K562 (cell line): Measurements from ENCODE around the gene PPM1F. TPM values are rescaled to one million over a fixed set of nuclear protein-coding genes. Genes with fewer than 3 reads are reported as not detected.

ENCODE experiments used
- BRCA1 ChIP-seq, 2 experiments: fragments of 450-650 bp in 1 of 2; sonication (generic) in 1 of 2; formaldehyde crosslinking in 1 of 2; IDR thresholded peaks; 2 replicates each; pipeline versions ENCODE4 v1.5.0 to v1.6.1; 2017 to 2020; ENCODE audit warnings: mild to moderate bottlenecking in 1 of 2, missing genetic modification reagents in 1 of 2
- CBFB ChIP-seq: sonication (generic); formaldehyde crosslinking; IDR thresholded peaks from 2 replicates; pipeline ENCODE4 v1.4.0; 2020; ENCODE audit warnings: mild to moderate bottlenecking, missing genetic modification reagents
- CEBPG ChIP-seq, 3 experiments: fragments of 200-800 bp in 1 of 3; sonication (Bioruptor generic) in 1 of 3; sonication (generic) in 1 of 3; formaldehyde crosslinking in 1 of 3; IDR thresholded peaks in 2 of 3; conservative IDR thresholded peaks in 1 of 3; 2 replicates each; pipeline versions ENCODE4 v1.6.1 to v1.8.0; 2016 to 2022; ENCODE audit warnings: missing compliant biosample characterization in 2 of 3, missing genetic modification characterization in 2 of 3, mild to moderate bottlenecking in 1 of 3, missing genetic modification reagents in 1 of 3
- CHCHD3 ChIP-seq: fragments of 250-450 bp; sonication (Bioruptor Pico); IDR thresholded peaks from 2 replicates; pipeline ENCODE4 v2.1.2; 2022; ENCODE audit warnings: mild to moderate bottlenecking
- FIP1L1 ChIP-seq: fragments of 200-400 bp; formaldehyde crosslinking; IDR thresholded peaks from 2 replicates; pipeline ENCODE4 v1.6.1; 2018; ENCODE audit warnings: mild to moderate bottlenecking, low read depth, low read length; ENCODE audit not compliant: poor library complexity, severe bottlenecking
- FOXA1 ChIP-seq: fragments of 450-650 bp; IDR thresholded peaks from 2 replicates; pipeline ENCODE4 v1.6.1; 2016; ENCODE audit warnings: mild to moderate bottlenecking, borderline replicate concordance
- HDAC8 ChIP-seq: fragments of 450-650 bp; IDR thresholded peaks from 2 replicates; pipeline ENCODE4 v1.6.1; 2016; ENCODE audit warnings: mild to moderate bottlenecking, missing genetic modification characterization, moderate library complexity, missing compliant biosample characterization
- NFE2 ChIP-seq: IDR thresholded peaks from 2 replicates; pipeline ENCODE4 v1.6.1; 2014; ENCODE audit warnings: antibody characterized with exemption, low read depth
- PHB ChIP-seq: fragments of 250-450 bp; sonication (Bioruptor Pico); IDR thresholded peaks from 2 replicates; pipeline ENCODE4 v1.5.0; 2021
- POLR2A ChIP-seq: fragments of 450-650 bp; conservative IDR thresholded peaks from 2 replicates; pipeline ENCODE4 v1.6.1; 2016
- POLR2B ChIP-seq: fragments of 450-650 bp; IDR thresholded peaks from 2 replicates; pipeline ENCODE4 v1.6.1; 2018; ENCODE audit warnings: low read depth; ENCODE audit not compliant: partially characterized antibody
- POLR2G ChIP-seq: fragments of 200-400 bp; formaldehyde crosslinking; IDR thresholded peaks from 2 replicates; pipeline ENCODE4 v1.6.1; 2017; ENCODE audit warnings: low read depth, mild to moderate bottlenecking, antibody characterized with exemption, low read length, moderate library complexity
- PRMT5 ChIP-seq: sonication (generic); formaldehyde crosslinking; IDR thresholded peaks from 2 replicates; pipeline ENCODE4 v1.5.0; 2020; ENCODE audit warnings: missing genetic modification reagents
- RBFOX2 ChIP-seq: fragments of 200-400 bp; formaldehyde crosslinking; IDR thresholded peaks from 2 replicates; pipeline ENCODE4 v1.6.1; 2017; ENCODE audit warnings: low read depth, mild to moderate bottlenecking, low read length, moderate library complexity
- SUPT5H ChIP-seq: fragments of 450-650 bp; IDR thresholded peaks from 2 replicates; pipeline ENCODE4 v1.6.1; 2016
- TAF15 ChIP-seq: fragments of 200-400 bp; formaldehyde crosslinking; IDR thresholded peaks from 2 replicates; pipeline ENCODE4 v1.6.1; 2017; ENCODE audit warnings: mild to moderate bottlenecking, low read depth, low read length, moderate library complexity
- TEAD1 ChIP-seq, 2 experiments: fragments of 450-650 bp in 1 of 2; sonication (generic) in 1 of 2; formaldehyde crosslinking; IDR thresholded peaks; 2 replicates each; pipeline versions ENCODE4 v1.4.0 to v1.8.0; 2020 to 2022; ENCODE audit warnings: mild to moderate bottlenecking in 2 of 2, missing genetic modification reagents in 1 of 2
- TEAD4 ChIP-seq, 2 experiments: sonication (generic) in 1 of 2; formaldehyde crosslinking in 1 of 2; IDR thresholded peaks; 2 replicates each; pipeline versions ENCODE4 v1.6.1 to v1.8.0; 2012 to 2022; ENCODE audit warnings: borderline replicate concordance in 1 of 2, inconsistent platforms in 1 of 2, low read length in 1 of 2, mild to moderate bottlenecking in 1 of 2, missing genetic modification reagents in 1 of 2
- ZBTB17 ChIP-seq: fragments of 450-650 bp; formaldehyde crosslinking; IDR thresholded peaks from 2 replicates; pipeline ENCODE4 v1.4.0; 2020; ENCODE audit warnings: mild to moderate bottlenecking
- ZNF282 ChIP-seq: sonication (generic); formaldehyde crosslinking; IDR thresholded peaks from 2 replicates; pipeline ENCODE4 v1.8.1; 2023; ENCODE audit warnings: missing genetic modification reagents
- ZSCAN29 ChIP-seq: fragments of 450-650 bp; IDR thresholded peaks from 2 replicates; pipeline ENCODE4 v1.6.1; 2017
- polyA plus RNA-seq, 8 experiments: library from polyadenylated mRNA; depleted of rRNA in 4 of 8; stranded (reverse) in 5 of 8; unstranded in 3 of 8; fragments of >200 nt; fragmentation: Nextera tagmentation in 2 of 8; fragmentation: Illumina TruSeq in 1 of 8; extraction: Ambion mirVana in 2 of 8; extraction: Trizol in 1 of 8; gene quantifications; 2 replicates each; pipeline versions ENCODE4 v1.2.1 to v1.2.3, GENCODE V29; 2011 to 2014; ENCODE audit warnings: inconsistent platforms in 1 of 8, missing spikeins in 1 of 8
- total RNA-seq, 7 experiments: library from RNA; depleted of rRNA in 6 of 7; stranded (reverse); fragments of >200 nt in 6 of 7; fragmentation: Illumina TruSeq in 2 of 7; extraction: Trizol in 2 of 7; gene quantifications; 2 replicates each; pipeline versions ENCODE4 v1.2.1 to v1.2.3, GENCODE V29; 2011 to 2021; ENCODE audit warnings: low replicate concordance in 1 of 7

Gene PPM1F
- total and polyA plus RNA-seq, 9 of the 15 experiments (the other 6 are each of a cell fraction or from before 2014, with no cell fraction given), result 2.1 to 159 (median 64.0) TPM

DNA sequence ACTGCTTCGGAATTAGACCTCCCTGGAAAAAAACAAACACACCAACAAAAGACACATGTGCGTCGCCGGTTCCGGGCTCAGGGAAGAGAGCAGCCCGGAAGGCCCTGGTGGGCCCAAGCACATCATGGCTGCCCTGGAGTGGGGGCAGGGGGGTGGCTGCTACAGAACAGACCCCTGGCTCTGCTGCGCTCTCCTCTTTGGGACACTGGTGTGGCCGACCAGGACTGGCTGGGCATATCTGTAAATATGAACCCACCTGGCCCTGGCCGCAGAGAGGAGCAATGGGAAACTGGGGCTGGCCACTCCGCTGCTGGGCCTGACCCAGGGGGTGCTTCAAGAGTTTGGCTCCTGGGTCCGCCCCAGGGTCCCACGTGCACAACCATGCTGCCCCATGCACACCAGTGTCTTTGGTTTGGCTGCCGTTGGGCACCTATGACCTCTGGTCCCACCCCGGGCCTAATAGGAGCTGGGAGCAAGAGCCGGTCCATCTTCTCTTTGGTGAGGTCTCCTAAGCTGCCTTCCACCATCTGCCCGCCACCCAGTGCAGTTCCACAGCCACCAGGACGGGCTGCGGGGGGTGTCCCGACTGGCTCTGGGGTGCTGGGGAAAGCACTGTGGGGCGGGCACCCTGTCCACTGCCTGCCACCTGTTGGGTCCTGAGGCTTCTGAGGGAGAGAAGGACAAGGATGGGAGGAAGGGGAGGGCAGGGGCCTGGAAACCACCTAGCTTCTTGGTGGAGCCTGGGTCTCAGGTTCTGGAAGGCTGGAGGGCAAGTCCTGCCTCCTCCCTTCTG is 30.1 kb downstream of the PPM1F start (continued):
- TF ChIP-seq CBFB (CRISPR knock-in tag), result 0 out of 2 replicates have a peak, but pooled peaks have one; percentile 46
- TF ChIP-seq ZSCAN29, result no peak
- peak; percentile 7; the same call in 1 of the 2 replicates for TF ChIP-seq POLR2A
- peak; percentile 63 for TF ChIP-seq POLR2G
- no peak for TF ChIP-seq BRCA1 (IDR thresholded peaks at IDR 0.05)
- no peak; the same call in 1 of the 2 replicates for TF ChIP-seq BRCA1 (CRISPR knock-in tag; IDR thresholded peaks at IDR 0.05)
- 0 out of 2 replicates have a peak, but pooled peaks have one; percentile 2 for TF ChIP-seq NFE2
- peak; percentile 20; the same call in 1 of the 2 replicates for TF ChIP-seq SUPT5H
- TF ChIP-seq POLR2B, result no peak
- peak; percentile 28; the same call in 1 of the 2 replicates for TF ChIP-seq CEBPG (CRISPR knock-in tag; IDR thresholded peaks at IDR 0.05)
- TF ChIP-seq CEBPG (tag; conservative IDR thresholded peaks at IDR 0.05 in 1 of 2, IDR thresholded peaks at IDR 0.05 in 1 of 2), result no peak
- 0 out of 2 replicates have a peak, but pooled peaks have one; percentile 44 for TF ChIP-seq HDAC8
- 0 out of 2 replicates have a peak, but pooled peaks have one; percentile 10 for TF ChIP-seq PRMT5 (CRISPR knock-in tag)
- 0 out of 2 replicates have a peak, but pooled peaks have one; percentile 63 for TF ChIP-seq TAF15
- no peak for TF ChIP-seq ZBTB17 (CRISPR knock-in tag)
- 0 out of 2 replicates have a peak, but pooled peaks have one; percentile 53 for TF ChIP-seq CHCHD3 (CRISPR knock-in tag)
- TF ChIP-seq FOXA1, result no peak
- TF ChIP-seq RBFOX2, result peak; percentile 38; the same call in 1 of the 2 replicates
- TF ChIP-seq TEAD1 (CRISPR knock-in tag; IDR thresholded peaks at IDR 0.05), result no peak
- TF ChIP-seq ZNF282 (CRISPR knock-in tag), result peak; percentile 56; the same call in 1 of the 2 replicates
- TF ChIP-seq FIP1L1, result peak; percentile 13
- no peak for TF ChIP-seq TEAD4 (IDR thresholded peaks at IDR 0.05; ENCODE audit: low read length)
- TF ChIP-seq TEAD4 (CRISPR knock-in tag; IDR thresholded peaks at IDR 0.05; ENCODE audit: borderline replicate concordance), result 0 out of 2 replicates have a peak, but pooled peaks have one; percentile 72
- peak; percentile 30; the same call in 1 of the 2 replicates for TF ChIP-seq PHB (CRISPR knock-in tag)
